ENCODE data around the gene OTUB2.
A peak's percentile ranks its signal among the peaks of the same experiment; 100 is the strongest.

The OTUB2 gene

DNA sequence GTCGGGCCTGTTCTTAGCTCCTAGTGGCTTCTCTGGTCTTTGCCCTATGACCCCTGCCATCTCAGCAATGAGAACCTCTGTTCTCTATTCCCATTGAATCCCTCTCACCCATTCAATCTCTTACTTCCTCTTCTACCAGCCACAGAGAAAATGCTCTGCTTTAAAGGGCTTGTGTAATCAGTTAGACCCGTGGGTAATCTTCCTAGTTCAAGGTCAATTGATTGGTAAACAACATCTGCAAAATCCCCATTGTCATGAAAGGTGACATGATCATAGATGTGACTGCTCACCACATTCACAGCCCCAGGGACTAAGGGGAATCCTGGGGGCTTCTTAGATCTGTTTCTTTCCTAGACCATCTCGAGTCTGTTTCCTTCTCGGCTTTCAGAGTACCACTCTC lies 36.2 kb upstream of the OTUB2 start:
- Mint-ChIP-seq H3K27ac (peak overlapping the region; percentile 0), H3K4me1 (ENCODE audit: low read depth) (peaks cover 3% of the 10 kb centered on the region), H3K27me3 (peaks cover 3% of the 10 kb centered on the region), H3K36me3 (no peaks in the 10 kb centered on the region), H3K9me3 (ENCODE audit: low read depth) (no peaks in the 10 kb centered on the region), H3K4me3 (no peak overlapping the region)

GRCh38 chr14:93991212-93991611 lies 34.9 kb upstream of the OTUB2 start:
- Mint-ChIP-seq H3K4me1 (ENCODE audit: low read depth) (peaks cover 12% of the 10 kb centered on the region), H3K4me3 (no peak overlapping the region), H3K36me3 (no peaks in the 10 kb centered on the region), H3K27me3 (peaks cover 3% of the 10 kb centered on the region), H3K9me3 (ENCODE audit: low read depth) (no peaks in the 10 kb centered on the region), H3K27ac (peak overlapping the region; percentile 62)

- peak overlapping the region; percentile 62 for H3K27ac Mint-ChIP-seq
- H3K4me3 Mint-ChIP-seq = no peak overlapping the region
Observed at GRCh38 chr14:93991649-93992048, 34.5 kb upstream of the OTUB2 start.

DNA sequence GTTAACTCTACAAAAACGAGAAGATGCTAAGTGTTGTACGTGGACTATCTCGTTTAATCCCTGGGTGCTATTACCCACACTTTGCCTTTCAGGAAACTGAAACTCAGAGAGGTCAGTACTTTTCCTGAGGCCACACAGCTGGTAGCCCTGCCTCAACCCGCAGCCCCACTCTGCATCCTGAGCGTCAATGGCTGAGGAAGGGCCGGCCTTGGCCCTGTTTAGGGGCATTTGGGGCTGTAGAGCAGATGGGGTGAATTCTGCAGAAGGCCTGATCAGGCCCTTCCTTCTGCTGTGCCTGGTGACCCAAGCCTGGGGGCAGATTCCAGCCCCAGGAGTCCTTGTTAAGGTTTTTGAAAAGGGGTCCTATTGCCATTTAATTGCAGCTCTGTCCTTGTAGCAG lies 32.8 kb upstream of the OTUB2 start:
- no peaks in the 10 kb centered on the region for H3K27me3 Mint-ChIP-seq
- H3K4me3 Mint-ChIP-seq = no peak overlapping the region
- H3K27ac Mint-ChIP-seq = peak overlapping the region; percentile 10
- peaks cover 19% of the 10 kb centered on the region for H3K4me1 Mint-ChIP-seq (ENCODE audit: low read depth)
- H3K9me3 Mint-ChIP-seq (ENCODE audit: low read depth) = no peaks in the 10 kb centered on the region
- no peaks in the 10 kb centered on the region for H3K36me3 Mint-ChIP-seq

More at GRCh38 chr14:93991649-93992048, 34.5 kb upstream of the OTUB2 start:
- Mint-ChIP-seq H3K4me1 (ENCODE audit: low read depth) (peaks cover 12% of the 10 kb centered on the region), H3K36me3 (no peaks in the 10 kb centered on the region), H3K9me3 (ENCODE audit: low read depth) (no peaks in the 10 kb centered on the region), H3K27me3 (peaks cover 1% of the 10 kb centered on the region)

DNA sequence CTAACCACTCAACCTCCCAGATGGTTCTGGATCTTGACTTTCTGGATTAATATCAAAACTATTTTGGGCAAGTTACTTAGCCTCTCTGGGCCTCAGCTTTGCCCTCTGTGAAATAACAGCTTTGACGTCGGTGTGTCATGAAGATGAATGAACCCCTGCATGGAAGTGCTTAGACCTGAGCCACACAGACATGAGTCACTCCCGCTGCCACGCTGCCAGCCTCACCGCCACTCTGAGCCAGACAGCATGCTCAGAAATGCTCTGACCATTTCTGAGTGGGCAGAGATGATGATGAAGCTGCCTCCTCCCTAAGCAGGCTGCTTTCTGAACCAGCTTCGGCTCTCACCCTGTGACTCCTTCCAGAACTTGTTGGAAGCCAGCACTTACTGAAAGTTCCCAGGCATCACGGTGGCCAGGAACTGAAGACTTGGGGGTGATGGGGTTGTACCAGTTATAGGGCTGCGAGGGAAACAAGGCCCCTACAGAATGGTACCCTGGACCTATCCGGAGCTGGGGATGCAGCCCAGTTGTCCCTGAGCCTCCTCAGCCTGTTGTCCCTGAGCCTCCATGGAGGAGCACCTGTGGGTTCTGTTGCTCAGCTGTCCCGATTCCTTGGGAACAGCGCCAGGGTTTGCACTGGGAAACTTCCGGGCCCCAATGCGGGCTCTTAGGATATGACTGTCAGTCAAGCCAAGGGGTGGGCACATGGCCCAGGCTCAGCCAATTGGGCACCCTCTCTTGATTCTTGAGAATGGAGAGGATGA lies 31.0 kb upstream of the OTUB2 start:
- H3K27ac Mint-ChIP-seq = peak overlapping the region; percentile 85

DNA sequence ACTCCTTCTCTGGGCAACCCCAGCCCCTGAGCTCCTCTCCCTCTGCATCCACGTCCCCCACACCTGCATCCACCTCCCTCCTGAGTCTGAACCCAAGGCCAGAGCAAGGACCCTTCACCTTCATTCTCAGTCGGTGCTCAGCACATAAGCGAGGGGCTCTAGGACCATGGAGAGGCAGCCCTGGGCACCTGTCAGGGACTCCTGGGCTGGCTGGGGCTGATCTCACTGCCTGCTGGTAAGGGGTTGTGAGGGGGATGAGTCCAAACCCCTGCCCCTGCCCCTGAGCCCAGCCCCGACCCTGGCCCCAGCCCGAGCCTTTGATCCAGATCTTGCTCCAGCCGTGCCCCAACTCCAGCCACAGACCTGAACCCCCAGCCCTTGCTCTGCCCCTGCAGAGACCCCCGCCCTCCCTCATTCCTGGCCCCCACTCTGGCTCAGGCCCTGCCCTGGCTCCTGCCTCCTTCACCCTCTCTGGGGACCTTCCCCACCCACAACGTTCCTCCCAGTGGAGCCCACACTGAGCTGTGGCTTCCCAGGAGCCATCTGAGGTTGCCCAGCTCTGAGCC lies 29.9 kb upstream of the OTUB2 start:
- H3K27ac Mint-ChIP-seq = peak overlapping the region; percentile 73
- no peaks in the 10 kb centered on the region for H3K27me3 Mint-ChIP-seq
- H3K9me3 Mint-ChIP-seq (ENCODE audit: low read depth) = no peaks in the 10 kb centered on the region
- no peaks in the 10 kb centered on the region for H3K36me3 Mint-ChIP-seq
- peaks cover 25% of the 10 kb centered on the region for H3K4me1 Mint-ChIP-seq (ENCODE audit: low read depth)
- no peak overlapping the region for H3K4me3 Mint-ChIP-seq

More for the DNA sequence above, 31.0 kb upstream of the OTUB2 start:
- Mint-ChIP-seq H3K4me1 (ENCODE audit: low read depth) (peaks cover 23% of the 10 kb centered on the region), H3K9me3 (ENCODE audit: low read depth) (no peaks in the 10 kb centered on the region), H3K4me3 (no peak overlapping the region), H3K27me3 (no peaks in the 10 kb centered on the region), H3K36me3 (no peaks in the 10 kb centered on the region)

DNA sequence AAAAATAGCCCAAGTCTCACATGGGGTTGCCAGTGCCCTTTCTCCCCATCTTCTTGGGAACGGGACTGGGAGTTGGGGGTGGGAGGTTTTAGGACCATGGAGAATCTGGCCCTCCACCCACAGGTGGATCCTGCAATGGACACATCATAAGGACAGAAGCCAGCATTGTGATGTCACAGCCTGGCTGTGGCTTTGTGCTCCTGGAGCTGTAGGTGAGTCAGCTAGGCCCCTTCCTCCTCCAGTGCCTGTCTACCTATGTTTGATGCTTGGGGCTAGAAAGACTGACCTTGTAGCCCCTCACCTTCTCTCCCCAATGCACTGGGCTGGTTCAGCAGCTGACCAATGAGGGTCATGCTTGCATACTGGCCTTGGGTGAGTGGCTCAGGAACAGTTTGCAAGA lies 29.1 kb upstream of the OTUB2 start, which contains the start of gene CCDC197:
CCDC197 (plus strand) TSS at position 220 of the 400 bp plus-strand sequence. CDS start 831 bp downstream, outside the sequence.
- Mint-ChIP-seq H3K9me3 (ENCODE audit: low read depth) (no peaks in the 10 kb centered on the region), H3K4me1 (ENCODE audit: low read depth) (peaks cover 32% of the 10 kb centered on the region), H3K27me3 (no peaks in the 10 kb centered on the region), H3K27ac (peak within 1 kb of the TSS; percentile 59), H3K4me3 (no peak within 1 kb of the TSS), H3K36me3 (no peaks in the 10 kb centered on the region)

- H3K36me3 Mint-ChIP-seq = no peaks in the 10 kb centered on the region
- no peaks in the 10 kb centered on the region for H3K9me3 Mint-ChIP-seq (ENCODE audit: low read depth)
- peaks cover 34% of the 10 kb centered on the region for H3K4me1 Mint-ChIP-seq (ENCODE audit: low read depth)
- no peaks in the 10 kb centered on the region for H3K27me3 Mint-ChIP-seq
- no peak overlapping the region for H3K4me3 Mint-ChIP-seq
- peak overlapping the region; percentile 59 for H3K27ac Mint-ChIP-seq
Observed at GRCh38 chr14:93997916-93998870, 27.9 kb upstream of the OTUB2 start.

GRCh38 chr14:93998871-93999403 lies 27.2 kb upstream of the OTUB2 start:
- Mint-ChIP-seq H3K36me3 (no peaks in the 10 kb centered on the region), H3K27ac (peak overlapping the region; percentile 68), H3K4me3 (no peak overlapping the region), H3K4me1 (ENCODE audit: low read depth) (peaks cover 34% of the 10 kb centered on the region), H3K9me3 (ENCODE audit: low read depth) (no peaks in the 10 kb centered on the region), H3K27me3 (peaks cover 3% of the 10 kb centered on the region)

GRCh38 chr14:93999573-93999972 lies 26.6 kb upstream of the OTUB2 start:
- H3K9me3 Mint-ChIP-seq (ENCODE audit: low read depth) = no peaks in the 10 kb centered on the region
- H3K4me1 Mint-ChIP-seq (ENCODE audit: low read depth) = peaks cover 34% of the 10 kb centered on the region
- peaks cover 3% of the 10 kb centered on the region for H3K27me3 Mint-ChIP-seq
- peak overlapping the region; percentile 68 for H3K27ac Mint-ChIP-seq
- H3K4me3 Mint-ChIP-seq = no peak overlapping the region
- no peaks in the 10 kb centered on the region for H3K36me3 Mint-ChIP-seq

DNA sequence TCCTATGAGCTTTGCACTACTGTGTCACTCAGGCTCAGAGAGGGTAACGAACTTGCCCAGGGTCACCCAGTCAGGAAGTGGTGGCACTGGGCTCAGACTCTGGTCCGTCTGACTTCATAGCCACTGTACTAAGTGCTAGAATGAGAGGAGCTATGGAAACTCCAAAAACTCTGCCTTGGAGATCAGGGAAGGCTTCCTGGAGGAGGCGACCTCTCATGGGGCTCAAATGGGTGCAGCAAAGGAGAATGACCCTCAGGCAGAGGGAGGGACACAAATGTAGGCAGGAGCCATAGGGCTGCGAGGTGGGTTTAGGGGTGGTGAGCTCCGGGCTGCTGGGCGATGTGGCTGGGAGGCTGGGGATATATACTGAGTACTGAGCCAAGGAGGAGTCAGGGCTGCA lies 25.9 kb upstream of the OTUB2 start:
- Mint-ChIP-seq H3K9me3 (ENCODE audit: low read depth) (no peaks in the 10 kb centered on the region), H3K27me3 (peaks cover 8% of the 10 kb centered on the region), H3K27ac (peak overlapping the region; percentile 76), H3K36me3 (no peaks in the 10 kb centered on the region), H3K4me3 (no peak overlapping the region), H3K4me1 (ENCODE audit: low read depth) (peaks cover 28% of the 10 kb centered on the region)

- H3K9me3 Mint-ChIP-seq (ENCODE audit: low read depth) = no peaks in the 10 kb centered on the region
- no peak overlapping the region for H3K27ac Mint-ChIP-seq
- H3K27me3 Mint-ChIP-seq = peaks cover 8% of the 10 kb centered on the region
- H3K36me3 Mint-ChIP-seq = no peaks in the 10 kb centered on the region
- H3K4me1 Mint-ChIP-seq (ENCODE audit: low read depth) = peaks cover 24% of the 10 kb centered on the region
- H3K4me3 Mint-ChIP-seq = no peak overlapping the region
Observed at GRCh38 chr14:94001016-94001415, 25.1 kb upstream of the OTUB2 start.

- Mint-ChIP-seq H3K36me3 (no peaks in the 10 kb centered on the region), H3K27me3 (peaks cover 8% of the 10 kb centered on the region), H3K27ac (peak overlapping the region; percentile 89), H3K9me3 (ENCODE audit: low read depth) (no peaks in the 10 kb centered on the region), H3K4me1 (ENCODE audit: low read depth) (peaks cover 24% of the 10 kb centered on the region), H3K4me3 (peak overlapping the region; percentile 44)
Observed at GRCh38 chr14:94001501-94002396, 24.4 kb upstream of the OTUB2 start.

DNA sequence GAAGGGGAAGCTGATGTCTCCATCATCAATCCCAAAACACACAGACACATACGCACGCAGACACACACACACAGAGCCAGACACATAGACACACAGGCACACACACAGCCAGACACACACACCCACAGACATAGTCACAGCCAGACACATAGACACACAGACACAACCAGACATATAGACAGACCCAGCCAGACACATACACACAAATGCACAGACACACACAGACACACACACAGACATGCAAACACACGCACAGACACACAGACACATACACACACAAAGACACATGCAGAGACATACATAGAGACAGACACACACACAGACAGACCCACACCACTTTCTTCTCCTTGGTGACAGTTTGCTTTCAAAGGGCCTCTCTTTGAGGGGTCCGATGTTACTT lies 22.7 kb upstream of the OTUB2 start:
- Mint-ChIP-seq H3K27ac (peak overlapping the region; percentile 4), H3K36me3 (no peaks in the 10 kb centered on the region), H3K9me3 (ENCODE audit: low read depth) (no peaks in the 10 kb centered on the region), H3K4me3 (no peak overlapping the region), H3K27me3 (peaks cover 8% of the 10 kb centered on the region), H3K4me1 (ENCODE audit: low read depth) (peaks cover 22% of the 10 kb centered on the region)
